HepG2 (cell line): ENCODE data around the gene JUND. TPM values are rescaled to one million over a fixed set of nuclear protein-coding genes. Genes with fewer than 3 reads are reported as not detected.

Source experiments
- ARNTL ChIP-seq: sonication (generic); formaldehyde crosslinking; IDR thresholded peaks from 2 replicates; pipeline ENCODE4 v1.4.0; 2020; ENCODE audit warnings: mild to moderate bottlenecking, missing genetic modification reagents
- FOXC1 ChIP-seq: sonication (generic); formaldehyde crosslinking; IDR thresholded peaks from 2 replicates; pipeline ENCODE4 v1.8.0; 2022; ENCODE audit warnings: mild to moderate bottlenecking, missing genetic modification reagents, borderline replicate concordance
- GABPB1 ChIP-seq: IDR thresholded peaks from 2 replicates; pipeline ENCODE4 v1.6.1; 2016; ENCODE audit warnings: mild to moderate bottlenecking, missing genetic modification reagents, moderate library complexity, missing compliant biosample characterization
- HIVEP1 ChIP-seq: sonication (generic); formaldehyde crosslinking; IDR thresholded peaks from 2 replicates; pipeline ENCODE4 v1.4.0; 2020; ENCODE audit warnings: mild to moderate bottlenecking, missing genetic modification reagents
- KDM2A ChIP-seq: sonication (generic); formaldehyde crosslinking; IDR thresholded peaks from 2 replicates; pipeline ENCODE4 v1.4.0; 2020; ENCODE audit warnings: low read depth, missing genetic modification reagents, borderline replicate concordance
- MTF2 ChIP-seq: sonication (generic); formaldehyde crosslinking; IDR thresholded peaks from 2 replicates; pipeline ENCODE4 v1.5.0; 2020; ENCODE audit warnings: missing genetic modification reagents, borderline replicate concordance
- PRPF4 ChIP-seq: fragments of 200-400 bp; formaldehyde crosslinking; IDR thresholded peaks from 2 replicates; pipeline ENCODE4 v1.6.1; 2016; ENCODE audit warnings: low read length, low read depth; ENCODE audit not compliant: poor library complexity, severe bottlenecking
- TCF7 ChIP-seq: sonication (generic); IDR thresholded peaks from 2 replicates; pipeline ENCODE4 v1.6.1; 2016; ENCODE audit warnings: antibody characterized with exemption, low read depth
- ZNF350 ChIP-seq: sonication (generic); formaldehyde crosslinking; IDR thresholded peaks from 2 replicates; pipeline ENCODE4 v1.4.0; 2020; ENCODE audit warnings: mild to moderate bottlenecking, low read depth, missing genetic modification reagents, borderline replicate concordance
- polyA plus RNA-seq, 8 experiments: library from polyadenylated mRNA; depleted of rRNA in 3 of 8; stranded (reverse) in 7 of 8; unstranded in 1 of 8; fragments of >200 nt; fragmentation: Illumina TruSeq in 4 of 8; extraction: Trizol in 4 of 8; gene quantifications; 2 replicates each; pipeline versions ENCODE4 v1.2.1 to v1.2.3, GENCODE V29; 2011 to 2016; ENCODE audit warnings: low read depth in 4 of 8, missing spikeins in 1 of 8, mixed read lengths in 1 of 8; ENCODE audit not compliant: insufficient read depth in 1 of 8
- total RNA-seq, 5 experiments: library from RNA; depleted of rRNA; stranded (reverse); fragments of >200 nt; fragmentation: Illumina TruSeq; extraction: Trizol; gene quantifications; 2 replicates each; pipeline ENCODE4 v1.2.3, GENCODE V29; 2016; ENCODE audit warnings: low read depth in 1 of 5
- TF ChIP-seq, protein P1 (sequence below): sonication (generic); formaldehyde crosslinking; IDR thresholded peaks from 2 replicates; pipeline ENCODE4 v1.4.0; 2020; ENCODE audit warnings: mild to moderate bottlenecking, missing genetic modification reagents
- TF ChIP-seq, protein P2 (sequence below): sonication (generic); formaldehyde crosslinking; IDR thresholded peaks from 2 replicates; pipeline ENCODE4 v1.9.0; 2021; ENCODE audit warnings: missing genetic modification reagents, borderline replicate concordance
- TF ChIP-seq, protein P3 (sequence below): IDR thresholded peaks from 2 replicates; pipeline ENCODE4 v1.6.1; 2018; ENCODE audit warnings: missing genetic modification reagents
- TF ChIP-seq, protein P4 (sequence below): sonication (generic); formaldehyde crosslinking; IDR thresholded peaks from 2 replicates; pipeline ENCODE4 v1.4.0; 2020; ENCODE audit warnings: missing genetic modification reagents

JUND gene
- total and polyA plus RNA-seq, 2 of the 13 experiments (the other 11 are each of a cell fraction or from before 2014, with no cell fraction given) = 41.2 to 59.8 TPM

DNA sequence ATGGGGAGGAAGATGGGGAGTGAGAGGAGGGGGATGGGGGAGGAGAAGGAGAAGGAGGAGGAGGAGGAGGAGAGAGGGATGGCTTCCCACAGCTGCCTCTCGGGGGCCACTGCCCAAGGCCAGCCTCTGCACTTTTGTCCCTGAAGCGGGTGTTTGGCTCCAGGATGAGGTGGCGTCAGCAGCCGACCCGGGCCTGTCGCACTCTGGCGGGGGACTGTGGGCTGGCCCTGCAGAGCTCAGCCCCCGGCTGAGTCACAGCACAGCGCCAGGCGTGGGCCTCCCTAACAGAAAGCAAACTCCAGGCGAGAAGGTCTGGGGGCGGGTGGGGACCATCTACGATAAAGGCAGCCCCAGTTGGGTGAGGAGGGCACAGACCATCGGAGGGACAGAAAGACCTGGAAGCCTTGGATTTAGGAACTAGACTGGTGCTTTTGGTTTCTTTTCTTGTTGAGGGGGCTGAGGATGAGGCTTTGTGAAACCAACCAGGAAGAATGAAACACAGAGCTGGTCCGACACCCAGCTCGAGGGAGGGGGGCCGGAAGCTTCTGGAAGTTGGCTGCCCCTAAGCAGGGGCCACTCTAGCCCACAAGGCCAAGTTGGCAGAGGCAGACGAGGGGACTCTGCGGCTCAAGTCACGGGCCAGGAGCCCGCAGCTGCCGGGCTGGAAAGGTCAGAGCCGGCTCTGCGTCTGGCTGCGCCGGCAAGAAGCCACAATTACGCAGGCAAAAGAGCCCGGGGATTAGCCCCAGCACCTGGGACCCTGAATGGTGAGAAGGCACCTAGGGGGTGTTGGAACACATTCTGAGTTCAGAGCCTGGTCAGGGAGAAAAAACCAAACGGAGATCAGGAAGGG is 23.3 kb upstream of the JUND start (continued):
- TF ChIP-seq, protein P1, sequence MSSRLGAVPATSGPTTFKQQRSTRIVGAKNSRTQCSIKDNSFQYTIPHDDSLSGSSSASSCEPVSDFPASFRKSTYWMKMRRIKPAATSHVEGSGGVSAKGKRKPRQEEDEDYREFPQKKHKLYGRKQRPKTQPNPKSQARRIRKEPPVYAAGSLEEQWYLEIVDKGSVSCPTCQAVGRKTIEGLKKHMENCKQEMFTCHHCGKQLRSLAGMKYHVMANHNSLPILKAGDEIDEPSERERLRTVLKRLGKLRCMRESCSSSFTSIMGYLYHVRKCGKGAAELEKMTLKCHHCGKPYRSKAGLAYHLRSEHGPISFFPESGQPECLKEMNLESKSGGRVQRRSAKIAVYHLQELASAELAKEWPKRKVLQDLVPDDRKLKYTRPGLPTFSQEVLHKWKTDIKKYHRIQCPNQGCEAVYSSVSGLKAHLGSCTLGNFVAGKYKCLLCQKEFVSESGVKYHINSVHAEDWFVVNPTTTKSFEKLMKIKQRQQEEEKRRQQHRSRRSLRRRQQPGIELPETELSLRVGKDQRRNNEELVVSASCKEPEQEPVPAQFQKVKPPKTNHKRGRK (CRISPR knock-in tag) = no peak
- TF ChIP-seq KDM2A = peak; percentile 90
- 0 out of 2 replicates have a peak, but pooled peaks have one; percentile 8 for TF ChIP-seq MTF2
- TF ChIP-seq, protein P2, sequence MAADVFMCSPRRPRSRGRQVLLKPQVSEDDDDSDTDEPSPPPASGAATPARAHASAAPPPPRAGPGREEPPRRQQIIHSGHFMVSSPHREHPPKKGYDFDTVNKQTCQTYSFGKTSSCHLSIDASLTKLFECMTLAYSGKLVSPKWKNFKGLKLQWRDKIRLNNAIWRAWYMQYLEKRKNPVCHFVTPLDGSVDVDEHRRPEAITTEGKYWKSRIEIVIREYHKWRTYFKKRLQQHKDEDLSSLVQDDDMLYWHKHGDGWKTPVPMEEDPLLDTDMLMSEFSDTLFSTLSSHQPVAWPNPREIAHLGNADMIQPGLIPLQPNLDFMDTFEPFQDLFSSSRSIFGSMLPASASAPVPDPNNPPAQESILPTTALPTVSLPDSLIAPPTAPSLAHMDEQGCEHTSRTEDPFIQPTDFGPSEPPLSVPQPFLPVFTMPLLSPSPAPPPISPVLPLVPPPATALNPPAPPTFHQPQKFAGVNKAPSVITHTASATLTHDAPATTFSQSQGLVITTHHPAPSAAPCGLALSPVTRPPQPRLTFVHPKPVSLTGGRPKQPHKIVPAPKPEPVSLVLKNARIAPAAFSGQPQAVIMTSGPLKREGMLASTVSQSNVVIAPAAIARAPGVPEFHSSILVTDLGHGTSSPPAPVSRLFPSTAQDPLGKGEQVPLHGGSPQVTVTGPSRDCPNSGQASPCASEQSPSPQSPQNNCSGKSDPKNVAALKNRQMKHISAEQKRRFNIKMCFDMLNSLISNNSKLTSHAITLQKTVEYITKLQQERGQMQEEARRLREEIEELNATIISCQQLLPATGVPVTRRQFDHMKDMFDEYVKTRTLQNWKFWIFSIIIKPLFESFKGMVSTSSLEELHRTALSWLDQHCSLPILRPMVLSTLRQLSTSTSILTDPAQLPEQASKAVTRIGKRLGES = no peak
- TF ChIP-seq ZNF350 (CRISPR knock-in tag) = peak; percentile 54; the same call in 1 of the 2 replicates
- TF ChIP-seq, protein P3, sequence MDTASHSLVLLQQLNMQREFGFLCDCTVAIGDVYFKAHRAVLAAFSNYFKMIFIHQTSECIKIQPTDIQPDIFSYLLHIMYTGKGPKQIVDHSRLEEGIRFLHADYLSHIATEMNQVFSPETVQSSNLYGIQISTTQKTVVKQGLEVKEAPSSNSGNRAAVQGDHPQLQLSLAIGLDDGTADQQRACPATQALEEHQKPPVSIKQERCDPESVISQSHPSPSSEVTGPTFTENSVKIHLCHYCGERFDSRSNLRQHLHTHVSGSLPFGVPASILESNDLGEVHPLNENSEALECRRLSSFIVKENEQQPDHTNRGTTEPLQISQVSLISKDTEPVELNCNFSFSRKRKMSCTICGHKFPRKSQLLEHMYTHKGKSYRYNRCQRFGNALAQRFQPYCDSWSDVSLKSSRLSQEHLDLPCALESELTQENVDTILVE (CRISPR knock-in tag) = peak; percentile 65
- peak; percentile 76 for TF ChIP-seq GABPB1 (CRISPR knock-in tag)
- no peak for TF ChIP-seq FOXC1 (CRISPR knock-in tag)
- no peak for TF ChIP-seq TCF7
- TF ChIP-seq HIVEP1 (CRISPR knock-in tag) = no peak; the same call in 1 of the 2 replicates
- peak; percentile 86 for TF ChIP-seq PRPF4
- TF ChIP-seq, protein P4, sequence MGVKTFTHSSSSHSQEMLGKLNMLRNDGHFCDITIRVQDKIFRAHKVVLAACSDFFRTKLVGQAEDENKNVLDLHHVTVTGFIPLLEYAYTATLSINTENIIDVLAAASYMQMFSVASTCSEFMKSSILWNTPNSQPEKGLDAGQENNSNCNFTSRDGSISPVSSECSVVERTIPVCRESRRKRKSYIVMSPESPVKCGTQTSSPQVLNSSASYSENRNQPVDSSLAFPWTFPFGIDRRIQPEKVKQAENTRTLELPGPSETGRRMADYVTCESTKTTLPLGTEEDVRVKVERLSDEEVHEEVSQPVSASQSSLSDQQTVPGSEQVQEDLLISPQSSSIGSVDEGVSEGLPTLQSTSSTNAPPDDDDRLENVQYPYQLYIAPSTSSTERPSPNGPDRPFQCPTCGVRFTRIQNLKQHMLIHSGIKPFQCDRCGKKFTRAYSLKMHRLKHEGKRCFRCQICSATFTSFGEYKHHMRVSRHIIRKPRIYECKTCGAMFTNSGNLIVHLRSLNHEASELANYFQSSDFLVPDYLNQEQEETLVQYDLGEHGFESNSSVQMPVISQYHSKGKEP (CRISPR knock-in tag) = no peak
- TF ChIP-seq ARNTL (CRISPR knock-in tag) = peak; percentile 75
